WERI-Rb-1 (cell line): ENCODE measurements around the gene TDP2.
A peak's percentile ranks its signal among the peaks of the same experiment; 100 is the strongest.

Source experiments
- DNase-seq: peaks from one replicate; pipeline ENCODE4 v3.0.0-alpha.2; 2020
- H3K27ac ChIP-seq: fragments of 250-450 bp; sonication (Bioruptor Pico); 2 replicates; pipeline ENCODE4 v1.5.1; 2020; ENCODE audit warnings: mild to moderate bottlenecking, moderate library complexity
- H3K27me3 ChIP-seq: fragments of 250-450 bp; sonication (Bioruptor Pico); 2 replicates; pipeline ENCODE4 v1.5.1; 2021; ENCODE audit warnings: mild to moderate bottlenecking, low read depth, moderate library complexity; ENCODE audit not compliant: insufficient read depth, severe bottlenecking
- H3K36me3 ChIP-seq: fragments of 250-450 bp; sonication (Bioruptor Pico); 2 replicates; pipeline ENCODE4 v1.5.1; 2020; ENCODE audit warnings: mild to moderate bottlenecking, moderate library complexity
- H3K4me3 ChIP-seq: 2 replicates; pipeline ENCODE4 v1.5.1; 2011; ENCODE audit warnings: low read depth, mild to moderate bottlenecking, control low read depth, low read length
- H3K9me3 ChIP-seq: fragments of 250-450 bp; sonication (Bioruptor Pico); 2 replicates; pipeline ENCODE4 v1.5.1; 2021; ENCODE audit warnings: mild to moderate bottlenecking, moderate library complexity; ENCODE audit not compliant: severe bottlenecking
- CTCF ChIP-seq: IDR thresholded peaks from 2 replicates; pipeline ENCODE4 v1.5.1; 2011; ENCODE audit warnings: low read depth, mild to moderate bottlenecking, control low read depth, inconsistent platforms, low read length

Gene TDP2

GRCh38 chr6:24607310-24608105, 59.2 kb downstream of the TDP2 start:
- DNase-seq = no peak
- Histone ChIP-seq H3K9me3 (no peaks in the 10 kb centered on the region), H3K27me3 (no peaks in the 10 kb centered on the region), H3K36me3 (no peaks in the 10 kb centered on the region), H3K27ac (no peak overlapping the region), H3K4me3 (no peak overlapping the region)
- no peak for TF ChIP-seq CTCF

GRCh38 chr6:24606200-24606930, 60.3 kb downstream of the TDP2 start:
- no peak for TF ChIP-seq CTCF
- Histone ChIP-seq H3K9me3 (no peaks in the 10 kb centered on the region), H3K36me3 (no peaks in the 10 kb centered on the region), H3K27ac (no peak overlapping the region), H3K27me3 (no peaks in the 10 kb centered on the region), H3K4me3 (no peak overlapping the region)
- no peak for DNase-seq

GRCh38 chr6:24603241-24603640, 63.5 kb downstream of the TDP2 start:
- no peak overlapping the region for H3K27ac ChIP-seq
- H3K9me3 ChIP-seq = no peaks in the 10 kb centered on the region
- DNase-seq = no peak
- no peak for TF ChIP-seq CTCF
- no peaks in the 10 kb centered on the region for H3K36me3 ChIP-seq
- H3K27me3 ChIP-seq = no peaks in the 10 kb centered on the region
- no peak overlapping the region for H3K4me3 ChIP-seq

GRCh38 chr6:24600903-24601302, 65.8 kb downstream of the TDP2 start:
- no peak for DNase-seq
- peak; percentile 52 for TF ChIP-seq CTCF
- no peak overlapping the region for H3K27ac ChIP-seq
- H3K27me3 ChIP-seq = no peaks in the 10 kb centered on the region
- no peak overlapping the region for H3K4me3 ChIP-seq
- no peaks in the 10 kb centered on the region for H3K9me3 ChIP-seq
- H3K36me3 ChIP-seq = no peaks in the 10 kb centered on the region
